ENCODE results near the gene FOXF1.

- TF ChIP-seq CTCF (IDR thresholded peaks at IDR 0.05) (no peak), E2F6 (IDR thresholded peaks at IDR 0.05; ENCODE audit: borderline replicate concordance, low read depth) (no peak), POLR2AphosphoS2 (conservative IDR thresholded peaks at IDR 0.05; ENCODE audit: low read length) (no peak), EP300 (IDR thresholded peaks at IDR 0.05) (no peak), KDM1A (IDR thresholded peaks at IDR 0.05; ENCODE audit: low read depth) (no peak), ESRRA (IDR thresholded peaks at IDR 0.05; ENCODE audit: borderline replicate concordance, low read length) (no peak), RFX5 (IDR thresholded peaks at IDR 0.05) (no peak), MYC (IDR thresholded peaks at IDR 0.05; ENCODE audit: borderline replicate concordance, low read length) (no peak)
These were observed 26.3 kb downstream of the FOXF1 start for GRCh38 chr16:86536621-86537020.
